HEK293 (cell line): Measurements from ENCODE around the gene ZP3.

Experiments
- FEZF1 ChIP-seq: fragments of 450-650 bp; formaldehyde crosslinking; IDR thresholded peaks from 2 replicates; pipeline ENCODE4 v1.5.1; 2016; ENCODE audit warnings: missing biosample characterization, missing genetic modification characterization
- HOXA7 ChIP-seq: sonication (generic); formaldehyde crosslinking; IDR thresholded peaks from 2 replicates; pipeline ENCODE4 v1.8.1; 2022; ENCODE audit warnings: missing genetic modification reagents, borderline replicate concordance
- KLF17 ChIP-seq: fragments of 450-650 bp; formaldehyde crosslinking; IDR thresholded peaks from 2 replicates; pipeline ENCODE4 v1.5.1; 2016; ENCODE audit warnings: missing biosample characterization, missing genetic modification characterization
- KLF8 ChIP-seq: fragments of 450-650 bp; formaldehyde crosslinking; IDR thresholded peaks from 2 replicates; pipeline ENCODE4 v1.5.1; 2016; ENCODE audit warnings: missing biosample characterization, missing genetic modification characterization
- REPIN1 ChIP-seq: fragments of 450-650 bp; formaldehyde crosslinking; IDR thresholded peaks from 2 replicates; pipeline ENCODE4 v1.5.1; 2017; ENCODE audit warnings: missing biosample characterization, missing genetic modification characterization, low read depth
- SCRT1 ChIP-seq: fragments of 450-650 bp; formaldehyde crosslinking; IDR thresholded peaks from 2 replicates; pipeline ENCODE4 v1.5.1; 2016; ENCODE audit warnings: missing biosample characterization, missing genetic modification characterization, borderline replicate concordance
- SP7 ChIP-seq: fragments of 450-650 bp; formaldehyde crosslinking; IDR thresholded peaks from 2 replicates; pipeline ENCODE4 v1.5.1; 2016; ENCODE audit warnings: missing biosample characterization, missing genetic modification characterization
- ZBTB17 ChIP-seq: fragments of 450-650 bp; formaldehyde crosslinking; IDR thresholded peaks from 2 replicates; pipeline ENCODE4 v1.5.1; 2016; ENCODE audit warnings: missing biosample characterization, missing genetic modification characterization
- ZBTB7A ChIP-seq: fragments of 450-650 bp; formaldehyde crosslinking; IDR thresholded peaks from 2 replicates; pipeline ENCODE4 v1.5.1; 2016; ENCODE audit warnings: low read depth, missing biosample characterization, missing genetic modification characterization
- ZBTB8A ChIP-seq: fragments of 450-650 bp; formaldehyde crosslinking; IDR thresholded peaks from 2 replicates; pipeline ENCODE4 v1.5.1; 2016; ENCODE audit warnings: missing biosample characterization, missing genetic modification characterization
- ZFP37 ChIP-seq: fragments of 450-650 bp; formaldehyde crosslinking; IDR thresholded peaks from 2 replicates; pipeline ENCODE4 v1.5.1; 2016; ENCODE audit warnings: missing biosample characterization, missing genetic modification characterization
- ZFP41 ChIP-seq: fragments of 450-650 bp; formaldehyde crosslinking; IDR thresholded peaks from 2 replicates; pipeline ENCODE4 v1.5.1; 2016; ENCODE audit warnings: missing biosample characterization, missing genetic modification characterization, borderline replicate concordance
- ZNF121 ChIP-seq: fragments of 450-650 bp; formaldehyde crosslinking; IDR thresholded peaks from 2 replicates; pipeline ENCODE4 v1.5.1; 2016; ENCODE audit warnings: missing biosample characterization, missing genetic modification characterization
- ZNF140 ChIP-seq: fragments of 450-650 bp; formaldehyde crosslinking; IDR thresholded peaks from 2 replicates; pipeline ENCODE4 v1.5.1; 2016; ENCODE audit warnings: missing biosample characterization, missing genetic modification characterization
- ZNF211 ChIP-seq: fragments of 450-650 bp; formaldehyde crosslinking; IDR thresholded peaks from 2 replicates; pipeline ENCODE4 v1.5.1; 2016; ENCODE audit warnings: low read depth, missing biosample characterization, missing genetic modification characterization
- ZNF223 ChIP-seq: fragments of 450-650 bp; formaldehyde crosslinking; IDR thresholded peaks from 2 replicates; pipeline ENCODE4 v1.5.1; 2016; ENCODE audit warnings: missing biosample characterization, missing genetic modification characterization
- ZNF280C ChIP-seq: fragments of 450-650 bp; formaldehyde crosslinking; IDR thresholded peaks from 2 replicates; pipeline ENCODE4 v1.5.1; 2016; ENCODE audit warnings: missing biosample characterization, missing genetic modification characterization
- ZNF324 ChIP-seq: fragments of 450-650 bp; formaldehyde crosslinking; IDR thresholded peaks from 2 replicates; pipeline ENCODE4 v1.5.1; 2016; ENCODE audit warnings: missing biosample characterization, missing genetic modification characterization
- ZNF362 ChIP-seq: fragments of 450-650 bp; formaldehyde crosslinking; IDR thresholded peaks from 2 replicates; pipeline ENCODE4 v1.5.1; 2016; ENCODE audit warnings: missing biosample characterization, missing genetic modification characterization
- ZNF398 ChIP-seq: fragments of 450-650 bp; formaldehyde crosslinking; IDR thresholded peaks from 2 replicates; pipeline ENCODE4 v1.5.1; 2017; ENCODE audit warnings: missing biosample characterization, missing genetic modification characterization
- ZNF426 ChIP-seq: fragments of 450-650 bp; formaldehyde crosslinking; IDR thresholded peaks from 2 replicates; pipeline ENCODE4 v1.5.1; 2017; ENCODE audit warnings: missing biosample characterization, missing genetic modification characterization, mild to moderate bottlenecking, inconsistent platforms, moderate library complexity
- ZNF548 ChIP-seq: fragments of 450-650 bp; formaldehyde crosslinking; IDR thresholded peaks from 2 replicates; pipeline ENCODE4 v1.5.1; 2016; ENCODE audit warnings: missing biosample characterization, missing genetic modification characterization
- ZNF830 ChIP-seq: fragments of 450-650 bp; IDR thresholded peaks from 2 replicates; pipeline ENCODE4 v1.5.0; 2018; ENCODE audit warnings: missing biosample characterization, missing genetic modification characterization, low read depth, mild to moderate bottlenecking, moderate library complexity
- TF ChIP-seq, protein P1 (sequence below): fragments of 450-650 bp; IDR thresholded peaks from 2 replicates; pipeline ENCODE4 v1.5.1; 2018; ENCODE audit warnings: missing biosample characterization, missing genetic modification characterization
- TF ChIP-seq, protein P2 (sequence below): fragments of 450-650 bp; formaldehyde crosslinking; IDR thresholded peaks from 2 replicates; pipeline ENCODE4 v1.5.1; 2017; ENCODE audit warnings: missing biosample characterization, missing genetic modification characterization
- TF ChIP-seq, protein P3 (sequence below): fragments of 450-650 bp; formaldehyde crosslinking; IDR thresholded peaks from 2 replicates; pipeline ENCODE4 v1.5.0; 2017; ENCODE audit warnings: missing biosample characterization, missing genetic modification characterization, borderline replicate concordance

The ZP3 gene

DNA sequence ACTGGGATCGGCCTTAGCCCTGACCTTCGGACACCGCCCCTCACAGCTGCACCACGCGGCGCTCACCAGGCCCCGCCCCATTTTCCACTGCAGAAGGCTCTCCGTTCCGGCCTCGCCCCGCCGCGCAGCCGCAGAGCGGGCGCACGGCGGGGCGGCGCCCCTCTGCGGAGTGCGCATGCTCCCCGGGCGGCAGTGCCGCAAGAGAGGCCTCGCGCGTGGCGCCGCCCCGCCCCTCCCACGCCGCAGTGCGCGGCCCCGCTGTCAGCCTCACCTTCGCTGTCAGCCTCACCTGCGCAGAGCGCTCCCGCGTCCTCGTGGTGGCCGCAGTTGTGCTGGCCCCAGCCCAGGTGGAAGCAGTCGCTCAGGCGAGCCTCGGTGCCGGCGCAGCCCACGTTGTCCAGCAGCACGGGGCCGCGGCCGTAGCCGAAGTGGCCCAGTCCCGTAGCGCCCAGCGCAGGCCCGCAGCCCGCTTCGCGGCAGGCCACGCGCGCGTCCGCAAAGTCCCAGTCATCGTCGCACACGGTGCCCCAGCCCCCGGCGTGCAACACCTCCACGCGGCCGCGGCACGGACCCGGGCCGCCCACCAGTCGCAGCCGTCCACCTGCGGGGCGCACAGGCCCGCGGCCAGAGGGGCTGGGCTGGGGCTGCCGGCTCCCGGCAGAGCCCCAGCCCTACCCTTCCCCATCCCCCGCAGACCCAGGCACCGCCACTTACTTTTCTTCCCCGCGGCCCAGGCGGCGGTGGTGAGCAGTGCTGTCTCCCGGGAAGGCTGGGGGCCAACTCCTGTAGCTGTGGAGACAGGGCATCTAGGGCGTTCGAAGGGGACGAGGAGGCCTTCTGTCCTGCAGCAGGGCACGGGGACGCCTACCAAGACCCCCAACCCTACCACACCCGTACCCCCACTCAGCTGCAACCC is 31.4 kb upstream of the ZP3 start (continued):
- TF ChIP-seq, protein P1, sequence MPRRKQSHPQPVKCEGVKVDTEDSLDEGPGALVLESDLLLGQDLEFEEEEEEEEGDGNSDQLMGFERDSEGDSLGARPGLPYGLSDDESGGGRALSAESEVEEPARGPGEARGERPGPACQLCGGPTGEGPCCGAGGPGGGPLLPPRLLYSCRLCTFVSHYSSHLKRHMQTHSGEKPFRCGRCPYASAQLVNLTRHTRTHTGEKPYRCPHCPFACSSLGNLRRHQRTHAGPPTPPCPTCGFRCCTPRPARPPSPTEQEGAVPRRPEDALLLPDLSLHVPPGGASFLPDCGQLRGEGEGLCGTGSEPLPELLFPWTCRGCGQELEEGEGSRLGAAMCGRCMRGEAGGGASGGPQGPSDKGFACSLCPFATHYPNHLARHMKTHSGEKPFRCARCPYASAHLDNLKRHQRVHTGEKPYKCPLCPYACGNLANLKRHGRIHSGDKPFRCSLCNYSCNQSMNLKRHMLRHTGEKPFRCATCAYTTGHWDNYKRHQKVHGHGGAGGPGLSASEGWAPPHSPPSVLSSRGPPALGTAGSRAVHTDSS, result no peak
- TF ChIP-seq ZNF324 (tag by site-specific recombination) (no peak), ZFP41 (tag by site-specific recombination) (no peak), KLF17 (tag by site-specific recombination) (0 out of 2 replicates have a peak, but pooled peaks have one; percentile 1), REPIN1 (tag by site-specific recombination) (no peak), ZNF223 (tag by site-specific recombination) (no peak), ZNF830 (tag by site-specific recombination) (no peak), ZFP37 (no peak), ZNF280C (tag by site-specific recombination) (no peak), ZNF548 (tag by site-specific recombination) (no peak), ZBTB7A (no peak), SP7 (tag by site-specific recombination) (no peak), ZNF211 (tag by site-specific recombination) (no peak), SCRT1 (no peak), HOXA7 (no peak), ZNF398 (tag by site-specific recombination) (no peak), ZNF121 (no peak), ZNF140 (tag by site-specific recombination) (no peak), KLF8 (tag by site-specific recombination) (peak; percentile 68; the same call in 1 of the 2 replicates), FEZF1 (tag by site-specific recombination) (no peak), ZNF362 (no peak), ZNF426 (tag by site-specific recombination) (no peak), ZBTB17 (tag by site-specific recombination) (no peak; the same call in 1 of the 2 replicates), ZBTB8A (tag by site-specific recombination) (peak; percentile 59)
- TF ChIP-seq, protein P2, sequence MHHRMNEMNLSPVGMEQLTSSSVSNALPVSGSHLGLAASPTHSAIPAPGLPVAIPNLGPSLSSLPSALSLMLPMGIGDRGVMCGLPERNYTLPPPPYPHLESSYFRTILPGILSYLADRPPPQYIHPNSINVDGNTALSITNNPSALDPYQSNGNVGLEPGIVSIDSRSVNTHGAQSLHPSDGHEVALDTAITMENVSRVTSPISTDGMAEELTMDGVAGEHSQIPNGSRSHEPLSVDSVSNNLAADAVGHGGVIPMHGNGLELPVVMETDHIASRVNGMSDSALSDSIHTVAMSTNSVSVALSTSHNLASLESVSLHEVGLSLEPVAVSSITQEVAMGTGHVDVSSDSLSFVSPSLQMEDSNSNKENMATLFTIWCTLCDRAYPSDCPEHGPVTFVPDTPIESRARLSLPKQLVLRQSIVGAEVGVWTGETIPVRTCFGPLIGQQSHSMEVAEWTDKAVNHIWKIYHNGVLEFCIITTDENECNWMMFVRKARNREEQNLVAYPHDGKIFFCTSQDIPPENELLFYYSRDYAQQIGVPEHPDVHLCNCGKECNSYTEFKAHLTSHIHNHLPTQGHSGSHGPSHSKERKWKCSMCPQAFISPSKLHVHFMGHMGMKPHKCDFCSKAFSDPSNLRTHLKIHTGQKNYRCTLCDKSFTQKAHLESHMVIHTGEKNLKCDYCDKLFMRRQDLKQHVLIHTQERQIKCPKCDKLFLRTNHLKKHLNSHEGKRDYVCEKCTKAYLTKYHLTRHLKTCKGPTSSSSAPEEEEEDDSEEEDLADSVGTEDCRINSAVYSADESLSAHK (tag by site-specific recombination), result no peak
- TF ChIP-seq, protein P3, sequence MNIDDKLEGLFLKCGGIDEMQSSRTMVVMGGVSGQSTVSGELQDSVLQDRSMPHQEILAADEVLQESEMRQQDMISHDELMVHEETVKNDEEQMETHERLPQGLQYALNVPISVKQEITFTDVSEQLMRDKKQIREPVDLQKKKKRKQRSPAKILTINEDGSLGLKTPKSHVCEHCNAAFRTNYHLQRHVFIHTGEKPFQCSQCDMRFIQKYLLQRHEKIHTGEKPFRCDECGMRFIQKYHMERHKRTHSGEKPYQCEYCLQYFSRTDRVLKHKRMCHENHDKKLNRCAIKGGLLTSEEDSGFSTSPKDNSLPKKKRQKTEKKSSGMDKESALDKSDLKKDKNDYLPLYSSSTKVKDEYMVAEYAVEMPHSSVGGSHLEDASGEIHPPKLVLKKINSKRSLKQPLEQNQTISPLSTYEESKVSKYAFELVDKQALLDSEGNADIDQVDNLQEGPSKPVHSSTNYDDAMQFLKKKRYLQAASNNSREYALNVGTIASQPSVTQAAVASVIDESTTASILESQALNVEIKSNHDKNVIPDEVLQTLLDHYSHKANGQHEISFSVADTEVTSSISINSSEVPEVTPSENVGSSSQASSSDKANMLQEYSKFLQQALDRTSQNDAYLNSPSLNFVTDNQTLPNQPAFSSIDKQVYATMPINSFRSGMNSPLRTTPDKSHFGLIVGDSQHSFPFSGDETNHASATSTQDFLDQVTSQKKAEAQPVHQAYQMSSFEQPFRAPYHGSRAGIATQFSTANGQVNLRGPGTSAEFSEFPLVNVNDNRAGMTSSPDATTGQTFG, result no peak
